GM21737 (cell line): ENCODE data around the gene CENPM.

Experiments
- ATAC-seq: cut with Tn5 transposase; IDR thresholded peaks from one replicate; pipeline ENCODE4 v1.9.1; 2021; ENCODE audit warnings: mild to moderate bottlenecking, moderate library complexity; ENCODE audit not compliant: unreplicated experiment

Gene CENPM

DNA sequence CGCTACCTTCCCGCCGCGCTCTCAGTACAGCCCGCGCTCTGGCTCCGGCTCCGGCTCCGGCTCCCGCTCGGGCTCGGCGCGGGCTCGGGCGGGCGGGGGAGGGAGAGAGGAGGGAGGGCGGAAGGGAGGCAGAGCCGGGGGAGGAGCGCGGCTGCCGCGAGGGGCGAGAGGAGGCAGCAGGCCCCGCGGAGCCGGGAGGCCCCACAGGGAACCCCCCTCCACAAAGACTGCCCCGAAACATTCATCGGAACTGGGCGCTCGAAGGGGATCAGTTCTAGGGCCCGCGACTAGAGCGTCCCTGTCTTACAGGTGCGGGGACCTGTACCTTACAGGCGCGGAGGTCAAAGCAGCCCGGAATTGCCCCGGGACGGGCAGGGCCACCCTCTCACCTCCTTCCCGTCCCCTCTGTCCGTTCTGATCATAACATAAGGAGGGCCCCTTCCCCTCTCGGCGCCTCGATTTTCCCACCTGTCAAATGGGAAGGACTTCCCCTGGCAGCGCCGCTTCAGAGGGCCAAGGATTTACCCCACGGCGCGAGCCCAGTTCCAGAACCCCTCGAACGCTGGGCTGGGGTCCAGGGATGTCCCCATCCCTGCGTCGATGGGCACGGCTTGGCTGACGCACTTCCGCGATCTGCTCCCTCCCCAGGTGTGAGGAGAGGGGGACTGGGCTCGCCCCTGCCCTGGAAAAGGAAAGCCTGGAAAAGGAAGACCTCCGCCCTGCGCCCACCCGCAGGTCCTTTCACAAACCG lies 31.7 kb downstream of the CENPM start, which contains the start of gene SHISA8:
Gene SHISA8 (minus strand): TSS at position 40 of the 751 bp plus-strand sequence. CDS start 407 bp downstream, outside the sequence.
- no peak for ATAC-seq

DNA sequence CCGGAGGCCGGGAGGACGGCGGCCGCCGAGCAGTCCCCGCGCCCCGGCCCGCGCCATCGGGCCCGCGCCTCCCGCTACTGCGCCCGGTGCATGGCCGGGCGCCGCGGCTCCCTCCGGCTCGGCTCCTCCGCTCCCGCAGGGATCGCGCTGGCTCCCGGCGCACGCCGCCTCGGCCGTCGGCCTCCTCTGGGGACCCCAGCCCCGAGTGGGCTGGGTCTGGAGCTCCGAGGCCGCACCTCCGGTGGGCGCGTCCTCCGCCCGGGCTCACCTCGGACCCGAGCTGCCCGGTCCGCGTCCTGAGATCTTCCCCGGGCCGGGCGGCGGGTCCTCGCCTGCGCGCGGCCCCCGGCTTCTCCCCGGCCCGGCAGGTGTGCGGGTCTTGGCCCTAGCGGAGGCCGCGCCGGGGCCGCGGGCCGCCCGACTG lies 32.3 kb downstream of the CENPM start:
- ATAC-seq, result no peak

DNA sequence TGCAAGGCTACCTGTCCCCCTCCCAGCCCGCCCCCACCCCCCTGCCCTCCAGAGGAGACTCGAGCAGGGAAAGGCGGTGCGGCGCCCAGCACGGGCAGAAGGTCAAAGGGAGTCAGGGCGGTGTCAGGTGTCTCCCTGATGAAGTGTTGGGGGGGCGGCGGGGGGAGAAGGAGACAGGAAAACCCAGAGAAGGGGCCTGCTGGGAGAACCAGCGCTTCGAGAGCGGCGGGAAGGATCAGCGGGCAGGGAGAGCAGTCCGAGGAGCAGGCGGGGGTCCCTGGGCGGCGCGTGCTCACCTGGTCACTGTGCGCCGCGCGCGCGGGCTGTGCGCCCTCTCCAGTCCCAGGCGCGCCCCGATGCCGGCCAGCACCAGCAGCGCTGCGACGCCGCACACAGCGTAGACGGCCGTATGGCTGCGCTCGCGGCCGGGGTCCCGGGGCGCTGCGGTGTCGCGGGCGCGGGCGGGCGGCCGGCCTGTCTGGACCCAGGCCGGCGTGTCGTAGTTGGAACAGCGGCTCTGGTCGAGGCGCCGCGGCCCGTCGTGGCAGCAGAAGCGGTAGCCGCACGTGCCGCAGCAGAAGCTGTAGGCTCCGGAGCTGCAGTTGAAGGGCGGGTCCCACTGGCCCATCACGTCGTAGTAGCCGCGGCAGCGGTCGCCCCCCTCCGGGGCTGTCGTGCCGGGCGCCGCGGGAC lies 33.0 kb downstream of the CENPM start:
- no peak for ATAC-seq

- no peak for ATAC-seq
Observed at GRCh38 chr22:41913040-41913719, 33.8 kb downstream of the CENPM start.

- no peak for ATAC-seq
Observed at GRCh38 chr22:41912338-41913039, 34.5 kb downstream of the CENPM start.

DNA sequence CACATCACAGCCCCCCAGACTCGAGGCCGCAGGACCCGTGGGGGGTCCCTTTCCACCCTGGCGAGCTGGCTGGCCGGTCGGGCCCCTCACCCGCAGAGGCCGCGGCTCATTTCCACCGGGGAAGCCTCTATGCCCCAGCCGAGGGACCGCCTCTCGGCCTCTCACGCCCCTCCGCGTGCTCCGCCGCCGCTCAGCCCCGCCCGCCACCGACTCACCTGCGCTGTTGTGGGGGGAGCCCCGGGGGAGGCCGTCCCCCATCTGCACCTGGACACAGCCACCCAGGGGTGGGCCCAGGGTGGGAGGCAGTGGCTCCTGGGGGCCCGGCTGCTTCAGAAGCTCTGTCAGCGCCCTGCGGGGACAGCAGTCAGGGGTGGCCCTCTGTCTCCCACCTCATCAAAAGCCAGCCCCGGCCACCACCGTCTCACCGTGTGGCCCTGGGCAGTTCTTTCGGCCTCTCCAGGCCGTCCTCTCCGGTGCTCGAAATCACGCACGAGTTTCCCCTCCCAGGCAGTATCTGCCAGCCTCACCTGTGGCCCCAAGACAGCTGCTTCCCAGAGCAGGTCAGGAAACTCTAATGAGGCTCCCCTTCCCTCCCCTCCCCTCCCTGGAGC lies 35.8 kb downstream of the CENPM start:
- no peak for ATAC-seq

- ATAC-seq, result no peak
Observed at GRCh38 chr22:41910050-41911000, 36.6 kb downstream of the CENPM start.

DNA sequence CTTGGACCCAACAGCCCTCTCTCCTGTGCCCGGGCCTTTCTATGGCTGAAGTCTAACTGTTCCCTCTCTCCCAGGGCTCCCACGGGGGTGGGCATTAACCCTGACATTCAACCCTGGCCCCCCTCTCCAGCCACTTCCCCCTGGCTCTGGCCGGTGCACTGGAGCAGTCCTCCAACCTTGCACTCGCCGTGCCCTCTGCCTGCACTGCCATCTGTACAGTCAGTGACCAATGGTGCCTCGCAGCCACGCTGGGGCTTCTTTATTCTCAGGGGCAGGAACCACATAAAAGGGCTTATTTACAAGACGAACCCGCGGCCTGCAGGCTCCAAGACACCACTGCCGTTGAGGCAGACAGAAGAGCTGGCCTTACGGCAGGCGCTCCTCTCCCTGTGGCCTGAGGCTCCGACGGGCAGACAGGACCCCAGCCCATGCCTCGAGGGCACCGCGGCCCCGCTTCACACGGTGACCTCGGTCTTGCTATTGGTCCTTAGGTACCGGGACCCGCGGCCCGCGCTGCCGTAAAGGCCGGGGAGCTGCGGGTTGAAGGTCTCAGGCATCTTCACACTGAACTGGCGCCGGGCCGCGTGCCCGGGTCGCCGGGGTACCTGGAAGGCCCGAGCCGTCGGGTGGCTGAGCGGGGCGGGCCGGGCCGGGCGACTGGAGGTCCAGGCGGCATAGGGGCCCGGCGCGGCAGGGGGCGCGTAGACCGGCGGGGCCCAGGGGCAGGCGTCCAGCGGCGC lies 37.5 kb downstream of the CENPM start:
- ATAC-seq, result no peak

GRCh38 chr22:41908411-41909309 lies 38.3 kb downstream of the CENPM start:
- no peak for ATAC-seq

DNA sequence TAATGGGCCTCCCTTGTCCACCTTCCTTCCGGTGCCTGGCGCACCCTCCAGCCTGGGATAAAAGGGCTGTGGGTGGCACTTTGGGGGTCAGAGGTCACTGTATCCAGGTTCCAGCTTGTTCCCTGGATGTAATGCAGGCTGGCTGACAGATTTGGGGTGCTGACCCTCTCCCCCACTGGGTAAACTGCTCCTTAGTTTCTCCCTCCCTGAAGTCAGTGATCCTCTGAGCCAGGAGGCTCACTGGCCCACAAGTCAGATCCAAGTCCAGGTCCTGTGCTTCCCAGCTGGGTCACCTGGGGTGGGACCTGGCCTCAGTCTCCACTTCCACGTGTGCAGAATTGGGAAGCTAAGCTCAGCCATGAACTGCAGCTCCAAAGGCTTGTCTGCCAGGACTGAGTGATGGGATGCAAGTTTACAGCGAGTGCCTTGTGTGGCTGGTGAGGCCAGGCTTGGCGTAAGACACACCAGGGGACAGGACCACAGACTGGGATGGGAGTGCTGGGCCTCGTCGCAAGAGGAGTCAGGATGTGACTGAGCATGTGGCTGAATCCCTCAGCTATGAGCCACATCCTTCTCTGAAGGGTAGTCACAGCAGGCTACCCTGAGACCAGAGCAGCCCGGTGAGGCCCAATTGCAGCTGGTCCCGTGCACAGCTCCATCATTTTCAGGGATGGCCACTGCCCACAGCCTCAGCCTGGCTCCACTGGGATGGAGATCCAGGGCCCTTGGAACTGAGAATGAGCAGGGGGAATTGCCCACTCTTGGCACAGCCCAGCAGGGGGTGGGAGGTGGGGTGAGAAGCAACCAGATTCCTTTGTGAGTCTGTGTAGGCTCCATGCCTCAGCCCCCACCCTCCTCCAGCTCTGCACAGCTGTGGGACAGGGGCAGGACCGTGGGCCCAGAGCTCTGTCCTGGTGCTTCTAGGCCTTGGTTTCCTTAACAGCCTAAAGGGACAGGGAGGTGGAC lies 39.2 kb downstream of the CENPM start:
- no peak for ATAC-seq

- ATAC-seq, result no peak
Observed at GRCh38 chr22:41906822-41907221, 40.1 kb downstream of the CENPM start.

GRCh38 chr22:41905411-41906202 lies 41.3 kb downstream of the CENPM start:
- no peak for ATAC-seq

DNA sequence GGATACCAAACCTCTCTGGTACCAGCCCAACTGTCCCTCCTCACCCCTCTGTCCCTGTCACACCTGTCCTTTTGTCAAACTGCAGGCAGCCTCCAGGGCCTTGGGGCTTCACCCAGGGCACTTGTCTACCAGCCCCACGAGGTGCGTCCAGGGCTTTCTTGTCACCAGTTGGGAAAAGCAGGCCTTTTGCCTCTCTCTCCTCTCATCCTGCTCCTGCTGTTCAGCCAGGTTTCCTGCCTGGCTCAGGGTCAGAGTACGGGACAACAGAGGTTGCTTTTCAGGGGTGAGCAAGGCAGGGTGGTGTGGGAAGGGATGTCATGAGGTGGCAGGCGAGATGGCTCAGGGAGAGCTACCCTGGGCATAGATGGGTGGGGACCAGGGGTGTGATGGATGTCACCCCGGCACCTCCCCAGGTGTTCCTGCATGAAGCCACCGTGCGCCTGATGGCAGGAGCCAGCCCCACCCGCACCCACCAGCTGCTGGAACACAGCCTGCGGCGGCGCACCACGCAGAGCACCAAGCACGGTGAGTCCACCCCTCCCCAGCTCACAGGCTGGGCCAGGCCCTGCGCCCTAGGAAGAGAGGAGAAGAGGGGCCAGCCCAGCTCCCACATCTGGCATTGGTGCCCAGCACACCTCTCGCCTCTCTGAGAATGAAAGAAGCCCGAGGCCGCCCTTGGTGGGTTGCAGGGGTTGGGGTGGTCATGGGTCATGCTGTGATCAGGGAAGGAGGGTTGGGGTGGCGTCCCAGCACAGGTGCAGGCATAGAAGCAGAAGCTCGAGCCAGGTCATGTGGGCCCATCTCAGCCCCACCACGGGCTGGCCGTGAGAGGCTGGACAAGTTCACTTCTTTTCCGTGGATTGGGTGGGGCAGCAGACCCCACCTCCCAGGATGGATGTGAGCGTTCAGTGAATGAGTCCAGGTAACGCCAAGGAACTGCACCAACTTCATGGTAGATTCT lies 42.2 kb downstream of the CENPM start:
- no peak for ATAC-seq

DNA sequence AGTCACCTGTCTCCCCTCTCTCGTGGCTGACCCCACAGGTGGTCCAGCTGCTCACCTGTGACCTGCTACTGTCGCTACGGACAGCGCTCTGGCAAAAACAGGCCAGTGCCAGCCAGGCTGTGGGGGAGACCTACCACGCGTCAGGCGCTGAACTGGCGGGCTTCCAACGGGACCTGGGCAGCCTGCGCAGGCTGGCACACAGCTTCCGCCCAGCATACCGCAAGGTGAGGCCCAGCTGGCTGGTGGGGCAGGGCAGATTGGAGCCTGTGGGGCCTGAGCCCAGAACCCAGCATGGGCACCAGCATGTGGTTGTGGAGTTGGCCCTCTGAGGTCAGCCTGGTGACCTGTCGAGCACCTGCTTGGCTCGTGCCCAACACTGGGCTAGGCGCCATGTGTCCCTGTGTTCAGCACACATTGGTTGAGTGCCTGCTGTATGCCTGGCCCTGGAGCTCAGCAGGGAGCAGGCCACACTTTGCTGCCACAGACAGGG lies 44.0 kb downstream of the CENPM start:
- no peak for ATAC-seq

GRCh38 chr22:41902016-41902415 lies 44.9 kb downstream of the CENPM start:
- no peak for ATAC-seq
